GM11168 (cell line): ENCODE results near the gene ACBD6.

Source experiments
- in situ Hi-C: fragments of 300-500 bp; cut with MboI; formaldehyde crosslinking; loops from one replicate; pipeline ENCODE4 v1.12.0; 2022; ENCODE audit warnings: low sequenced_read_pairs; ENCODE audit not compliant: unreplicated experiment

ACBD6 gene

GRCh38 chr1:180527101-180527669 lies 24.8 kb upstream of the ACBD6 start:
- in situ Hi-C loops: no loop called here

GRCh38 chr1:180525715-180526039 lies 23.3 kb upstream of the ACBD6 start:
- in situ Hi-C loops: no loop called here

GRCh38 chr1:180524915-180525714 lies 22.7 kb upstream of the ACBD6 start:
- in situ Hi-C loops: no loop called here

- in situ Hi-C loops: no loop called here
These were observed 22.0 kb upstream of the ACBD6 start for GRCh38 chr1:180524160-180524914.

- in situ Hi-C loops: no loop called here
These were observed 19.8 kb upstream of the ACBD6 start for GRCh38 chr1:180522213-180522515.

GRCh38 chr1:180521474-180522212 lies 19.3 kb upstream of the ACBD6 start:
- in situ Hi-C loops: no loop called here

GRCh38 chr1:180519846-180520245 lies 17.5 kb upstream of the ACBD6 start:
- in situ Hi-C loops: loop anchor here (5.0 kb wide), 1 partner anchor 632 kb away; no protein-coding TSS in a partner anchor

GRCh38 chr1:180515857-180516388 lies 13.5 kb upstream of the ACBD6 start:
- in situ Hi-C loops: loop anchor here (5.0 kb wide), 1 partner anchor 636 kb away; no protein-coding TSS in a partner anchor

- in situ Hi-C loops: loop anchor here (5.0 kb wide), 1 partner anchor 637 kb away; no protein-coding TSS in a partner anchor
These were observed 13.0 kb upstream of the ACBD6 start for GRCh38 chr1:180515364-180515763.

- in situ Hi-C loops: no loop called here
These were observed 11.2 kb upstream of the ACBD6 start for GRCh38 chr1:180513531-180513930.

- in situ Hi-C loops: no loop called here
These were observed 8.5 kb upstream of the ACBD6 start for GRCh38 chr1:180510882-180511281.

- in situ Hi-C loops: no loop called here
These were observed 6.3 kb upstream of the ACBD6 start for GRCh38 chr1:180508725-180509097.

GRCh38 chr1:180507795-180508724 lies 5.7 kb upstream of the ACBD6 start:
- in situ Hi-C loops: no loop called here

GRCh38 chr1:180505732-180506335 lies 3.5 kb upstream of the ACBD6 start:
- in situ Hi-C loops: no loop called here

- in situ Hi-C loops: no loop called here
These were observed 1.8 kb upstream of the ACBD6 start for GRCh38 chr1:180504186-180504585.

- in situ Hi-C loops: no loop called here
These were observed 994 bp upstream of the ACBD6 start for GRCh38 chr1:180503280-180503862.

- in situ Hi-C loops: no loop called here
These were observed 464 bp downstream of the ACBD6 start for GRCh38 chr1:180501865-180502360.

GRCh38 chr1:180500689-180501088 lies 1.7 kb downstream of the ACBD6 start:
- in situ Hi-C loops: no loop called here
